Activated T-cell treated with anti-CD3 and anti-CD28 coated beads for 4 hours (primary cell): ENCODE measurements around the gene AK9.

Experiments used
- DNase-seq: peaks from one replicate; pipeline ENCODE4 v3.0.0-alpha.2; 2020

AK9 gene

GRCh38 chr6:109455437-109456110 is 235.4 kb downstream of the AK9 start, which contains the start of gene MICAL1:
TSS of gene MICAL1 (minus strand) at chr6:109455772. CDS start at chr6:109454196, 1,576 bp downstream.
- peak; percentile 31 for DNase-seq

GRCh38 chr6:109454496-109455436 is 236.2 kb downstream of the AK9 start:
- DNase-seq = peak; percentile 49

- no peak for DNase-seq
These were observed 237.2 kb downstream of the AK9 start for GRCh38 chr6:109453594-109454495.

- no peak for DNase-seq
These were observed 237.8 kb downstream of the AK9 start for GRCh38 chr6:109453156-109453555.

- no peak for DNase-seq
These were observed 238.8 kb downstream of the AK9 start for GRCh38 chr6:109452181-109452580.

GRCh38 chr6:109451376-109451775 is 239.6 kb downstream of the AK9 start:
- no peak for DNase-seq

- no peak for DNase-seq
These were observed 240.2 kb downstream of the AK9 start for GRCh38 chr6:109450801-109451200.

- no peak for DNase-seq
These were observed 241.0 kb downstream of the AK9 start for GRCh38 chr6:109449795-109450673.

GRCh38 chr6:109449064-109449794 is 241.8 kb downstream of the AK9 start:
- no peak for DNase-seq

- DNase-seq = no peak
These were observed 242.4 kb downstream of the AK9 start for GRCh38 chr6:109448615-109449014.

GRCh38 chr6:109447878-109448555 is 243.0 kb downstream of the AK9 start:
- DNase-seq = no peak

- no peak for DNase-seq
These were observed 243.9 kb downstream of the AK9 start for GRCh38 chr6:109447087-109447486.

GRCh38 chr6:109446541-109446940 is 244.5 kb downstream of the AK9 start:
- DNase-seq = no peak

- no peak for DNase-seq
These were observed 244.9 kb downstream of the AK9 start for GRCh38 chr6:109446072-109446471.

- DNase-seq = no peak
These were observed 245.6 kb downstream of the AK9 start for GRCh38 chr6:109445382-109445781.

- DNase-seq = no peak
These were observed 247.5 kb downstream of the AK9 start for GRCh38 chr6:109443425-109443950.
